Activated T-cell treated with anti-CD3 and anti-CD28 coated beads for 1 hour (primary cell): ENCODE measurements around the gene MRTFB.

ENCODE experiments used
- DNase-seq: peaks from one replicate; pipeline ENCODE4 v3.0.0-alpha.2; 2020; ENCODE audit warnings: low read depth

The MRTFB gene

DNA sequence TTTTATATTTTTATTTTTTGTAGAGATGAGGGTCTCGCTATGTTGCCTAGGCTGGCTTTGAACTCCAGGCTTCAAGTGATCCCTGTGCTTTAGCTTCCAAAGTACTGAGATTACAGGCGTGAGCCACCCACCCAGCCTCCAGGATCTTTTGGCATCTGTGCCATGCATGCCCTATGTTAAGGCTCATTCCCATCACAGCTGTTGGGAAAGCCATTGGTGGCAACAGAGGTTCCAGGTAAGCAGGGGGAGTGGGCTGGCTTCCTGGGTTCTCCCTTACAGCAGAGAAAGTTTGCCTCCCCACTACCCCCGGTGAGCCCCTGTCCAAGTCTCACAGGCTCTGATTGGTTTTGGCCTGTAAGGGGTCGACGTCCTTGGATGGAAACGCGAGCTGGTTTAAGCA is 8.9 kb upstream of the MRTFB start:
- DNase-seq: no peak

DNA sequence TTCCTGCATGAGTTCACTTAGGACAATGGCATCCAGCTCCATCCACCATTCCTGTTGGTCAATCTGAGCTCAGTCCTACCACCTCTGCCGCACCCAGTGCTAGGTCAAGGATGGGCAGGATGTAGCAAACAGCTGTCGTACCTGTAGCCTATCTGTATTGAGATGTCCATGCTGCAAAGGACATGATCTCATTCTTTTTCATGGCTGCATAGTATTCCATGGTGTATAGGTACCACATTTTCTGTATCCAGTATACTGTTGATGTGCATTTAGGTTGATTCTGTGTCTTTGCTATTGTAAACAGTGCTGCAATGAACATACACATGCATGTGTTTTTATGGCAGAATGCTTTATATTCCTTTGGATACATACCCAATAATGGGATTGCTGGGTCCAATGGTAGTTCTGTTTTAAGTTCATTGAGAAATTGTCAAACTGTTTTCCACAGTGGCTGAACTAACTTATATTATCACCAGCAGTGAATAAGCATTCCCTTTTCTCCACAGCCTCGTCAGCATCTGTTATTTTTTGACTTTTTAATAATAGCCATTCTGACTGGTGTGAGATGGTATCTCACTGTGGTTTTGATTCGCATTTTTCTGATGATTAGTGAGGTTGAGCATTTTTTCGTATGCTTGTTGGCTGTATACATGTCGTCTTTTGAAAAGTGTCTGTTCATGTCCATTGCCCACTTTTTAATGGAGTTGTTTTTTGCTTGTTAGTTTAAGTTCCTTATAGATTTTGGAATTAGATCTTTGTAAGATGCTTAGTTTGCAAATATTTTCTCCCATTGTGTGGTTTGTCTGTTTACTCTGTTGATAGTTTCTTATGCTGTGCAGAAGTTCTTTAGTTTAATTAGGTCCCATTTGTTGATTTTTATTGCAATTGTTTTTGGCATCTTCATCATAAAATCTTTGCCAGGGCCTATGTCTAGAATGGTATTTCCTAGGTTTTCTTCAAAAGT is 7.2 kb upstream of the MRTFB start:
- no peak for DNase-seq

DNA sequence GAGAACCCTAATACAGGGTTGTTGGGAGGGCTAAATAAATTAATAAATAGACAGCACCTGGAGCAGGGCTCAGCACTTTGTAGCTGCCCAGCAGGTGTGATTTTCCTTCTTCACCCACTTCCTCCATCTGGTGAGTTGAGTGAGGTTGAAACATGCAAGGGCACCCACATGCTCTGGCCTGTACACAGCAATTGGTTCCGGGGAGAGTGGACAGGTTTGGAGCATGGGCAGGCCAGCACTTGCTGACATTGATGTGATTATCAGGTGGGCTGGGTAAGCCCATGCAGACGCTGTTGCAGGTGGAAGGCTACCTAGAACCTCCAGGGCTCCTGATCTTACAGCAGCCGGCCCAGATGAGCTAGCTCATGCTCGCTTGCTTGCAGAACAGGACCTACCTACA is 1.3 kb upstream of the MRTFB start:
- DNase-seq: no peak

DNA sequence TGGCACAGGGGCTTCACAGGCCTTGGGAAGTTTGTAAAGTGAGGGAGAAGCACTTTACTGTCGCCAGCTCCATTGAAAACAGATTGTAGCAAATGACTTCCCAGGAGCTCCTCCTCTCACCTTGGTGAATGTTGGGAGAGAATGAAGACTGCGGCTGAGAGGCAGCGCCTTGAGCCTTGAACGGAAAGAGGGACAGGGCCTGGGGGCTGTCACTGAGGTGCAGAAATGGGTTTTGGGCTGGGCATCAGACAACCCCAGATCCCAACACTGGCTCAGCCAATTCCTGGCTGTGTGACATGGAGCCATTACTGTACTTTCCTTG is 603 bp upstream of the MRTFB start:
- no peak for DNase-seq

DNA sequence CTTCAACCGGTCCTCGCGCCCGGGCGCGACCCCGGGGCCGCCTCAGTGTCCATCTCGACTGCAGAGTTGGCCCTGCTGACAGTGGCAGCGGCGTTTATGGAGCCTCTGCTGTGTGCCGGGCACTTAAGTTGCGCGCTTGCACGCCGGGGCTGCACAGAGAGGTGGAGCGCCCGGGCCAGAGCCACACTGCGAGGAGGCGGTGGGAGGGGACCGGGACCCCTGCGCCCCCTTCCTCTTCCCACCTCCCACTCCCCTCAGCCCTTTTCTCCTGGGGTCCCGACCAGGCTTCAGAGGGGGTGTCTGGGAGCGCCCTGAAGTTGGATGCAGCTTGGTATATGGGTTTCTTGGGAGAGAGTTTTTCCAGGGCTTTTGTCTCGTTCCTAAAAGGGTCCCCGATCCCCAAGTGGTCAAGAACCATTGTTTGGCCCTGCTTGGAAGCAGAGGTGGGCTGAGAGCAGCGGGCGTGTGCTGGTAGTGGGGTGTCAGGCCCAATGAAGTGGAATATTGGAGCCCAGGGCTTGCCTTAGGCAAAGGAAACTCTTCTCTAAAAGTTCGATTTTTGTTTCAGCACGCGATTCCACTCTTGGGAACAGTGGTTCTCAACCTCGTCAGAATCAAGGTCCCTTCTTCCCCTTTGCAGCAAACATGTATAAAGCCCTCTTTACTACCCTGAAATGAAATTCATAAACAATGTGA is 605 bp downstream of the MRTFB start:
- no peak for DNase-seq

DNA sequence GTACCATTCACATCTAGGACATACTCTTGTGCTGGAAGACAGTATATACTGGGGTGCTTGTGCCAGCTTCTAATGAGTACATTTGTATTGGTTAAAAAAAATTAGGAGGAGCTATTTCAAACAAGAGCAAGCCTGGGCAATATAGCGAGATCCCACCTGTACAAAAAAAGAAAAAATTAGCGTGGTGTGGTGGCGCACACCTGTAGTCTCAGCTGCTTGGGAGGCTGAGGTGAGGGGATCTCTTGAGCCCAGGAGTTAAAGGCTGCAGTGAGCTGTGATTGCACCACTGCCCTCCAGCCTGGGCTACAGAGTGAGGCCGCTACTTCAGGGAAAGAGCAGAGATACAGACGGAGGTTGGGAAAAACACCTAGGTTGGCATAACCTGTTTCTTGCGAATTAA is 1.2 kb downstream of the MRTFB start:
- DNase-seq: no peak

DNA sequence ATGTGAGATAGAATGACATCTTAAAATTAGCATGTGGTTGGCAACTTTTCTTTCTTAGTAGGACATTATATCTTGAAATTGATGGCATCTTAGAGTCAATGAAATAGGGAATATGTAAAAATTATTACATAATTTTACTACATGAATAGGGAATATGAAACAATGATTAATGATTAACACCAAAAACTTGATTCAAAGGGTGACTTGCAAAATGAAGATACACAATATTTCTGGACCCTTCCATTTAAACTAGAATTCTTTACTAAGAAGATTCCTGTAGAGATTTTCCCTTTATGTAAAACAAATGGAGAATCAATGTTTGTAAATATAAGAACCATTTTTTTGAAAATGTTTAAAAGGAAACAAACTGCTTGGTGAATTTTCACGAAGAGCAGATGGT is 3.4 kb downstream of the MRTFB start:
- no peak for DNase-seq

DNA sequence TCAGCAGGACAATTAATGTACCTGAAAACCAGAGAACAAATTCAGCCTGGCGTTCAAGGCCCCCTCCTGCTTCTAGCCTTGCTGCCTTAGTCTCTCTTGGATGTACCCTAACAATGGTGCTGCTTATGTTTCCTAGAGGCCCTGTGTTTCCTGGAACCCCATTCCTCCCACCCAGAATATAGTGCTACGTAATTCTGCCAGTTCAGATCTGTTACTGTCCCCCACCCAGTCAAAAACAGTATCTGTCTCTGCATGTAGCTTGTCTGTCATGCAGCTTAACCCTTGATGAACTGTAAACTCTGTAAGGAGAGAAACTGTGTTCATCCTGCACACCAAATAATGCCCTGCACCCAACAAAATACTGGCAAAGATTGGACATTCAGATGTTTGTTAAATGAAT is 6.8 kb downstream of the MRTFB start:
- no peak for DNase-seq

DNA sequence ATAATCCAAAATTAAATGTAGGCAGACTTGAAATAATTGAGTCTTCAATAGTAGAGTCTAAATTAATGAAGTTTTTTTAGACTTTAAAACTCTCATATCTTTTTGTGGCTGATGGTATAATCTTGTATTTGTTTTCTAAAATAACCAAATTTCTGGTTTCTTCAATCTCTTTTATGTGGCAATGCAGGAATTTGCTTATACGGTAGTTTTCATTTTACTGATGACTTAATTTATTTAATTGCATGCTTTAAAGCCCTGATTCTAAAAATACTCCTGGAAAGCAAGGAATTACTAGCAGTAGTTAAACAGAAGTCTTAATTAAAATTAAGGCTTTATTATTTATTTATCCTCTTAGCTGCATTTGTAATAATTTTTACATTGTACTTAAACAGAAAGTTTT is 15.4 kb downstream of the MRTFB start:
- DNase-seq: no peak

DNA sequence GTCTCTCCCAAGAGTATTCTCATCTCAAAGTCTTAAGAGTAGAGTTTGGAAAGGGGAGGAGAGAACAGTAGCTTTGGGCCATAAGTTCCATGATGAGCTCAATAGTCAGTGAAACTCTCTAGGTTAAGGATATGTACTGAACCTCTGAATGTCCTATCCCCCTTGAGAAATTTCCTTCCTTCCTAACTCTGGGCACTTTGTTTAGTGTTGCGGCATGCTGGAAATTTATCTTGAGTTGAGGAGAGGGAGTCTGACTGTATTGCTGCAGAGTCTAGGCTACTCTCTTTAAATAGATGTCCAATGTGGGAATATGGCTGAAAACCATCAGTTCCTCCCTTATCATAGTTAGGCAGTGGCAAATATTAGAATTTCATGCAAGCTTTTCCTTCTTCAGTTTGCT is 16.1 kb downstream of the MRTFB start:
- no peak for DNase-seq

DNA sequence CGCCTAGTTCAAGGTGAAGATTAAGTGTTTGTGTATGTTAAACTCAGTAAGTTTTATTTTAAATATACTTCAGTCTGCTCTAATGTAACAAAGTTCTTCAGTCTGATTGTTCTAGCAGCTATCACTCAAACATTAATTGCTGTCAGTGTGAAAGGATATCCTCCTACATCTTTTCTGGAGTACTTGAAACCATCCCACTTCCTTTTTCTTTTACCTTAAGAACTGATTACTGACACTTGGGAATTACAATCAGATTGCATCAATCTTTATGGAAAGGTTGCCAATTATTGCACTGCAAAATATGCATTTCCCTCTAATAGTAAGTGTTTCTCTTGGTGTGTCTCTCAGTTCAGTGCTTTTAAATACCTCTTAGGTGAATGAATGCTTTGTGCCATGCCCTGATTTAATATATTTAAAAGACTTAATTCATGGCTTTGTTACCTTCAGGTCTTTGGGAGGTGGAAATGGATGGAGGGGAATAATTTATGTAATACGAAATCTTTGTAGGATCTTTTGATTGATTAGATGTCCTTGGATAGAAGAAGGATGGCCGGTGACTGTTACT is 16.6 kb downstream of the MRTFB start:
- no peak for DNase-seq

DNA sequence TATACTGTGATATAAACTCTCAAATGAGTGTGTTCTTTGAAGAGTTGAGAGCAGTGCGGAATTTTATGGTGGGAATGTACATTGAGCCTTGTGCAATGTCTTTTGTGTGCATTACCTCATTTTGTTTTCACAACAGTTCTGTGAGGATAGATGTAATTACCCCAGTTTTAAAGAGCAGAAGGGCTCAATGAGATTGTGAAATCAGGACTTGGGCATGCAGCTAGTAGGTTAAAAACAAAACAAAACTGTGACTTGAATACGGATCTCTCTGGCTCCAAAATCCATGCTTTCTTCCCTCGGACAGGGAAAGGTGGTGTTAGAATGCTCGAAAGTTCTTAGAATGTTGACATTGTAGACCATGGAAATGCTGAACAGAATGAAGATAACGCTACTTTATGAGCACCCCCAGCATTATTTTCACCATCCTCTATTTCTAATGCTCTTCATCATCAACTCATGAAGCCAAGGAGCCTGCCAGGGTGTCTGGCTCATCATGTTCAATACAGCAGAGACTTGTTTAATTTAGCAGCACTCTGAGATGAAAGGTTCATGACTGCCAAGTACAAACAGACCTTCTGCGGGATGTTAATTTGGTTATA is 17.1 kb downstream of the MRTFB start:
- DNase-seq: no peak

DNA sequence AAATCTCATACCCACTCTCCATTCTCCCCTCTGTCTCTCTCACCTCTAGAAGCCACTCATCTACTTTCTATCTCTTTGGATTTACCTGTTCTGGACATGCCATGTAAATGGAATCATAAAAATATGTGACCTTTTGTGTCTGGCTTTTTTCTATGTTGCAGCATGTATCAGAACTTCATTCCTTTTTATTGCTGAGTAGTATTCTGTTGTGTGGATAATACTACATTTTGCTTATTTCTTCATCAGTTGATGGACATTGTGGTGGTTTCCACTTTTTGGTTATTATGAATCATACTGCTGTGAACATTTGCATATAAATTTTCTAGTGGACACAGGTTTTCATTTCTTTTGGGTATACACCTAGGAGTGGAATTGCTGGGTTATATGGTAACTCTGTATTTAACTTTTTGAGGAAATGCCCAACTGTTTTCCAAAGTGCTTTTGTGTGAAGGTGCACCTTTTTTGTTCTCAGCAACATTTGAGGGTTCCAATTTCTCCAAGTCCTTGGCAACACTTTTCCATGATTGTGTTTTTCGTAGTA is 18.2 kb downstream of the MRTFB start:
- no peak for DNase-seq

DNA sequence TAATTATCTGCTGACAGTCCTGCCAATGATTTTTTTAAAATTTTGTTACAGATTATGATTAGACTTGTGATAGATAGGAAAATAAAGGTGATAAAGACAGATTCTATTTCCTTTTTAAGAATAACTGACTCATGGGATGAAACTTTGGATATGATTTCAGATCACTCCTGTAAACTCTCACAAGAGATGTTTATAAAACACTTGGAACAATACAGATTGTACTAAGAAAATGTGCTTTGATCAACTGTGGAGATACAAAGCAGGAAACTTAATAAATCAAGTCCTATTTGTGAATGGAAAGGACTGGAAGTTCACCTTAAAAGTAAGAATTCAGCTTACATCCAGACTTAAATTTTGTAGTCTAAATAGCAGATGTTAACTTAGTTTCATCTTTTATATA is 21.4 kb downstream of the MRTFB start:
- DNase-seq: no peak

DNA sequence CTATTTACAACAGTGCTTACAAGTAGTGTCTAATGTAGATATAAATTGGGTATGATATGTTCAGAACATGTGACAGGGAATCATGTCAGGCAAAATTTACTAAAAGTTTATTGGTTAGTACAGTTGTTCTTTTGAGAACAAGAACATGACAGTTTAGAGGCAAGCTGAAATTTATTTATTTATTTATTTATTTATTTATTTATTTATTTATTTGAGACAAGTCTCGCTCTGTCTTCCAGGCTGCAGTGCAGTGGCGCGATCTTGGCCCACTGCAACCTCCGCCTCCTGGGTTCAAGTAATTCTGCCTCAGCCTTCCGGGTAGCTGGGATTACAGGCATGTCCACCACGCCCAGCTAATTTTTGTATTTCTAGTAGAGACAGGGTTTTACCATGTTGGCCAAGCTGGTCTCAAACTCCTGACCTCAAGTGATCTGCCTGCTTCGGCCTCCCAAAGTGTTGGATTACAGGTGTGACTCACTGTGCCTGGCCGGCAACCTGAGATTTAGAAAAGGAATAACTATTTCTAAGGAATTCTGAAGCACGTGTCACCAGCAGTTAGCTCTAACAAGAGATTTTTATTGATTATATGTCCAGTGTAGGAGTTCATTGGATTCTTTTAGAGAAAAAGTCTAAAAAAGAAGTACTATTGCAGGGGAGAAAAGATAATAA is 24.9 kb downstream of the MRTFB start:
- DNase-seq: no peak

DNA sequence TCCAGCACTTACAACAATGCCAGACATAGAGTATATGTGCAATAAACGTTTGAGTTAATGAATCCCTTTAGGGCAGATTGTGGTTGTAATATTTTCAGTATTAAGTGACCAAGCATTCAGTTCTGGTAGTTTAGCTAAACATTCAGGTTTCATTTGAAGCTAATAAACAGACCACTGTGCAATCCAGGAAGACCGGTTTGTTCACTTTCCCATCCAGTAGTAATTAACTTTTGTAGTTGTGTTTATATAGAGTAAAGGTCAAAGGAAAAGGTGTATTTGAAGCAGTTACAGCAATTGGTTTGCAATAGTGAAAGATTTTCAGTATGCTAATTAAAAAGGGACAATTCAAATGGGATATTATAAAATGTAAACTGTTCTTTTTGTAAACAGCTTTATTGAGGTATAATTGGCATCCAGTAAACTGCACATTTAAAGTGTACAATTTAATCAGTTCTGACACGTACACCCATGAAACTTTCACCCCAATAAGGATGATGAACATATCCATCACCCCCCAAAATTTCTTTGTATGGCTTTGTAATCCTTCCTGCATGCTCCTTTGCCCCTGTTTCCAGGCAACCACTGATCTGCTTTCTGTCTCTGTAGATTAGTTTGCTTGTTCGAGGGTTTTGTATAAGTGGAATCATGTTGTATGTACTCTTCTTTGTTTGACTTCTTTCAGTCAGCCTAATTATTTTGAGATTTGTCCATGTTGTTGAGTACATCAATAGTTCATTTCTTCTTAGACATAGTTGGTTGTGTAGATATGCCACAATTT is 26.3 kb downstream of the MRTFB start:
- no peak for DNase-seq

DNA sequence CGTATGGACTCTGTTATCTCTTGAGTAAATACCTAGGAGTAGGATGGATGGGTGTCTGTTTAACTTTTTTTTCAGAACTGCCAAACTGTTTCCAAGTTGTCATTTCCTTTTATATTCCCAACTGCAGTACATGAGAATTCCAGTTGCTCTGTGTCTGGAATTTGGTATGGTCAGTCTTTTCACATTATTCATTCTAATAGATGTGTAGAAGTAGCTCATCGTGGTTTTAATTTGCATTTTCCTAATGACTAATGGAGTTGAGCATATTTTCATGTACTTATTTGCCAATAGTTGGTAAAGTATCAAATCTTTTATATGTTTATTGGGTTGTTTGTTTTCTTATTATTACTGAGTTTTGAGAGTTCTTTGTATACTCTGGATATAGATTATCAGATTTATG is 27.0 kb downstream of the MRTFB start:
- no peak for DNase-seq

DNA sequence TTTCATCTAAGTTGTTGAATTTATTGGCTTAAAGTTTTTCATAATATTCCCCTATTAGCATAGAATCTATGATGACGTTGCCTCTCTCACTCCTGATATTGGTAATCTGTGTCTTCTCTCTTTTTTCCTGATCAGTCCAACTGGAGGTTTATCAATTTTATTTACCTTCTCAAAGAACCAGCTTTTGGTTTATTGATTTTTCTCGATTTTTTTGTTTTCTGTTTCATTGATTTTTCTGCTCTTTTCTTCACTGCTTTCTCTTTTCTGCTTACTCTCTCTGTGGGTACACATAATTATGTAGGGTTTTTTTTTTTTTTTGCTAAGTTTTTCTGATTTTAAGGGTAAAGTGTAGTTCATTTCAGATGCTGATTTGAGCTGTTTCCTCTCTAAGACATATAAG is 29.7 kb downstream of the MRTFB start:
- DNase-seq: no peak

DNA sequence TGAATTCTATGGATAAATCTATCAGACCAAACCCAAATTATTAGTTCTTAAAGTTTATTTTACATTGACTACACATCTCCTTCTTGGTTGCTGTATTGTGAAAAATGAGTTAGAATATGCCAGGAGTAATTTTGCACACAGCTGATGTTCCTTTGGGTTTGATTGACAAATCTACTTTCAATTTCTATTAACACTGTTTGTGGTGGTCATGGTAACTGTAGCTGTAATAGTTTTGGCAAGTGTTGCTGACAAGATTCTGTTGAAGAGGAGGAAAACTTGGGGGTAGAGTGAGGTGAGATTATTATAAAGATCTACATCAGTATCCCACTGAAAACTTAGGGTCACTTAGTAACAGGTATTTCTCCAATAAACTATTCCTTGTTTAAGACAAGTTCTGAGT is 30.3 kb downstream of the MRTFB start:
- DNase-seq: no peak

DNA sequence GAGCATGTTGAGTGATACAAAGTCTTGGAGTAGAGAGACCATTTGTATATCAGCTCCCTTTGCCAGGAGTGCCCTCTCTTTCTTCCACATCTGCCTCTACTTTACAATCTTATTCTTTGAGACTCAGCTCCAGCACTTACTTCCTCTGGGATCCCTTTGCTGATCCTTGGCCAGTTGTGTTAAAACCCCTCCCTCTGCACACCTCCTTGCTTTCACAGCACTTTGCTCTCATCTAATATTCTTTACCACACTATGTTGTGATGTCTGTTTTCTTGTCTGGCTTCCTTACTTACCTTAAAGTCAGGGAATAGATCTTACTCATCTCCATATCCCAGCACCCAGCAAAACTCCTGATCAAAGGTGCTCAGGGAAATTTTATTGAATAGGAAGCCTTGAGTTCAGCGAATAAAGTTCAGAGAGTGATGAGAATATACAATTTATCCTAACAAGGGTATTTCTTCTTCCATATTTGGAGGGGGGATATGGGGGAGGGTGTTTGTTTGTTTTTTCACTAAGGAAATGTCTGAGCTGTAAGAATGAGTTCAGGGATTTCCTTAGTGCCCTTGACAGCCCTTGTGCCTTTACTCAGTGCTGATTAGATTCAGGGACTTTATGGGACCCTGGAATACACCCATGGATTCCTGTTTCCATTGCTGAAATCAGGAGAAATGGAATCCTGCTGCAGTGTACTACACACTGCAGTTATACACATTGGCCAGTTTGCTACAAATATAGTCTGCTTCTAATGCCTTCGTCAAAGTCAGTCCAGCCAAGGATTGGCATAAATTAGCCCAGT is 32.0 kb downstream of the MRTFB start:
- DNase-seq: no peak

DNA sequence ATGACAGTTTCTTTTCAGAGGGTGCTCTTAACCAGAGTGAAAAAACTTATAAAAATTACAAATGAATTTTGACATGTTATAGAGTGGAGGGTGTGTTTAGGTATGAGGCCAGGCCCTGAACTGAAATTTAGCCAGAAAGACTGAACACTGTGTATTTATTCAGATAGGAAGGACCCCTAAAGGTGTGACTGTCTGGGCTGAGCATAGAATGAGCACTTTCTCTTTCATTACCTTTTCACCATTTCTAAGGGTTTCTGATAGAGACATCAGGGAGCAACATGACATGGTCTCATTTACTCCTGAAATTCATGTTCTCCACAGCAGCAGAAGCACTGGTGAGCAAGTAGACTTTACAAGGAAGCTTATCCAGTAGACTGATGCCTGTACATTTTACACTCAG is 32.9 kb downstream of the MRTFB start:
- no peak for DNase-seq
